SK-N-SH (cell line): Measurements from ENCODE around the gene NTM. TPM values are rescaled to one million over a fixed set of nuclear protein-coding genes. Genes with fewer than 3 reads are reported as not detected.

Source experiments
- CTCF ChIA-PET: fragments of 300-600, 350-600 bp; formaldehyde crosslinking; extraction: SDS; loops from one replicate; lab custom pipeline; 2021; lab: Yijun Ruan, JAX
- POLR2A ChIA-PET: fragments of 350-600 bp; sonication (Branson Sonifier 250); formaldehyde crosslinking; extraction: SDS; loops from one replicate; lab custom pipeline; 2020; ENCODE audit warnings: antibody characterized with exemption, inconsistent platforms; lab: Yijun Ruan, JAX
- DNase-seq: peaks from one replicate; pipeline ENCODE4 v3.0.0; 2012
- H2AFZ ChIP-seq: fragments of 200-600 bp; sonication (generic); 2 replicates; pipeline ENCODE4 v1.8.1; 2016; ENCODE audit warnings: antibody characterized with exemption, mild to moderate bottlenecking, low read depth
- H3F3A ChIP-seq: fragments of 200-600 bp; sonication (generic); replicated peaks from 2 replicates; pipeline ENCODE3; 2016; ENCODE audit warnings: antibody characterized with exemption, mild to moderate bottlenecking; ENCODE audit not compliant: insufficient read depth
- H3K27ac ChIP-seq, 2 experiments: fragments of 200-500 bp in 1 of 2; fragments of 200-600 bp in 1 of 2; sonication (Bioruptor generic) in 1 of 2; sonication (generic), shearing (Covaris generic) in 1 of 2; 2 replicates each; pipeline versions ENCODE4 v1.5.1 to v1.6.1; 2014 to 2016; ENCODE audit warnings: low read depth in 2 of 2, inconsistent platforms in 1 of 2, low read length in 1 of 2, mild to moderate bottlenecking in 1 of 2, mixed read lengths in 1 of 2
- H3K27me3 ChIP-seq: fragments of 200-600 bp; sonication (generic), shearing (Covaris generic); 2 replicates; pipeline ENCODE4 v1.6.1; 2016; ENCODE audit warnings: mixed run types; ENCODE audit not compliant: insufficient read depth
- H3K36me3 ChIP-seq, 2 experiments: fragments of 200-500 bp in 1 of 2; fragments of 200-600 bp in 1 of 2; sonication (Bioruptor generic) in 1 of 2; sonication (generic) in 1 of 2; replicated peaks in 1 of 2; 2 replicates each; pipeline versions ENCODE3 to v1.5.1; 2014 to 2016; ENCODE audit warnings: low read length in 1 of 2, mild to moderate bottlenecking in 1 of 2; ENCODE audit not compliant: insufficient read depth in 2 of 2, control insufficient read depth in 1 of 2
- H3K4me1 ChIP-seq, 2 experiments: fragments of 200-500 bp in 1 of 2; fragments of 200-600 bp in 1 of 2; sonication (Bioruptor generic) in 1 of 2; sonication (generic), shearing (Covaris generic) in 1 of 2; 2 replicates each; pipeline versions ENCODE4 v1.5.1 to v1.6.1; 2014 to 2016; ENCODE audit warnings: low read depth in 1 of 2, low read length in 1 of 2, mixed run types in 1 of 2; ENCODE audit not compliant: insufficient read depth in 2 of 2, control insufficient read depth in 1 of 2
- H3K4me2 ChIP-seq: fragments of 200-600 bp; sonication (generic), shearing (Covaris generic); 2 replicates; pipeline ENCODE4 v1.6.1; 2017; ENCODE audit warnings: mixed run types
- H3K4me3 ChIP-seq, 2 experiments: fragments of 200-500 bp in 1 of 2; fragments of 200-600 bp in 1 of 2; sonication (Bioruptor generic) in 1 of 2; sonication (generic), shearing (Covaris generic) in 1 of 2; 2 replicates each; pipeline versions ENCODE4 v1.5.1 to v1.8.1; 2014 to 2016; ENCODE audit warnings: low read depth in 2 of 2, inconsistent platforms in 1 of 2, low read length in 1 of 2, mild to moderate bottlenecking in 1 of 2, mixed read lengths in 1 of 2, moderate library complexity in 1 of 2
- H3K79me2 ChIP-seq: fragments of 200-600 bp; sonication (generic); 2 replicates; pipeline ENCODE4 v1.8.1; 2017; ENCODE audit warnings: mild to moderate bottlenecking; ENCODE audit not compliant: insufficient read depth
- H3K9ac ChIP-seq: fragments of 200-600 bp; sonication (generic); 2 replicates; pipeline ENCODE4 v1.6.1; 2017; ENCODE audit warnings: mixed run types
- H3K9me2 ChIP-seq: fragments of 200-600 bp; sonication (generic); 2 replicates; pipeline ENCODE4 v1.6.1; 2017; ENCODE audit warnings: mixed run types
- H3K9me3 ChIP-seq: fragments of 200-600 bp; sonication (generic); 2 replicates; pipeline ENCODE4 v1.6.1; 2017; ENCODE audit warnings: mixed run types, mild to moderate bottlenecking, moderate library complexity
- H4K20me1 ChIP-seq: fragments of 200-600 bp; sonication (generic); 2 replicates; pipeline ENCODE4 v1.6.1; 2017; ENCODE audit warnings: mild to moderate bottlenecking, mixed run types; ENCODE audit not compliant: insufficient read depth
- ELF1 ChIP-seq: IDR thresholded peaks from 2 replicates; pipeline ENCODE4 v1.4.0; 2012
- FOSL2 ChIP-seq: IDR thresholded peaks from 2 replicates; pipeline ENCODE4 v1.4.0; 2012; ENCODE audit warnings: low read depth, mild to moderate bottlenecking, moderate library complexity, borderline replicate concordance
- JUND ChIP-seq: IDR thresholded peaks from 2 replicates; pipeline ENCODE4 v1.4.0; 2012
- NFIC ChIP-seq: IDR thresholded peaks from 2 replicates; pipeline ENCODE4 v1.4.0; 2012; ENCODE audit warnings: borderline replicate concordance
- POLR2AphosphoS5 ChIP-seq: IDR thresholded peaks from 2 replicates; pipeline ENCODE4 v1.6.1; 2012; ENCODE audit warnings: low read depth, low read length
- RFX5 ChIP-seq: IDR thresholded peaks from 2 replicates; pipeline ENCODE4 v1.6.1; 2012; ENCODE audit warnings: mild to moderate bottlenecking, improper control_type of control experiment, low read length
- SMC3 ChIP-seq: IDR thresholded peaks from 2 replicates; pipeline ENCODE4 v1.6.1; 2012; ENCODE audit warnings: low read depth, low read length, improper control_type of control experiment
- TCF12 ChIP-seq: IDR thresholded peaks from 2 replicates; pipeline ENCODE4 v1.4.0; 2012
- WGBS: methylation state at CpG from one replicate; pipeline ENCODE4 v1.1.6; 2017; ENCODE audit warnings: low lambda C conversion rate; 5-methylcytosine and 5-hydroxymethylcytosine counted together
- polyA plus RNA-seq, 3 experiments: library from polyadenylated mRNA; depleted of rRNA; stranded (reverse); fragments of >200 nt; gene quantifications; 2 replicates each; pipeline ENCODE4 v1.2.3, GENCODE V29; 2012
- TF ChIP-seq, protein P1 (sequence below): IDR thresholded peaks from 2 replicates; pipeline ENCODE4 v1.4.0; 2012; ENCODE audit warnings: low read depth, borderline replicate concordance
- TF ChIP-seq, protein P2 (sequence below): IDR thresholded peaks from 2 replicates; pipeline ENCODE4 v1.6.1; 2012; ENCODE audit warnings: mild to moderate bottlenecking, low read depth, low read length, moderate library complexity
- TF ChIP-seq, protein P3 (sequence below): fragments of 150-350 bp; IDR thresholded peaks from 2 replicates; pipeline ENCODE4 v1.6.1; 2017; ENCODE audit warnings: antibody characterized with exemption, low read length, low read depth, borderline replicate concordance

The NTM gene
- polyA plus RNA-seq, 1 of the 3 experiments (the other 2 are of a cell fraction), result 20.0 TPM

DNA sequence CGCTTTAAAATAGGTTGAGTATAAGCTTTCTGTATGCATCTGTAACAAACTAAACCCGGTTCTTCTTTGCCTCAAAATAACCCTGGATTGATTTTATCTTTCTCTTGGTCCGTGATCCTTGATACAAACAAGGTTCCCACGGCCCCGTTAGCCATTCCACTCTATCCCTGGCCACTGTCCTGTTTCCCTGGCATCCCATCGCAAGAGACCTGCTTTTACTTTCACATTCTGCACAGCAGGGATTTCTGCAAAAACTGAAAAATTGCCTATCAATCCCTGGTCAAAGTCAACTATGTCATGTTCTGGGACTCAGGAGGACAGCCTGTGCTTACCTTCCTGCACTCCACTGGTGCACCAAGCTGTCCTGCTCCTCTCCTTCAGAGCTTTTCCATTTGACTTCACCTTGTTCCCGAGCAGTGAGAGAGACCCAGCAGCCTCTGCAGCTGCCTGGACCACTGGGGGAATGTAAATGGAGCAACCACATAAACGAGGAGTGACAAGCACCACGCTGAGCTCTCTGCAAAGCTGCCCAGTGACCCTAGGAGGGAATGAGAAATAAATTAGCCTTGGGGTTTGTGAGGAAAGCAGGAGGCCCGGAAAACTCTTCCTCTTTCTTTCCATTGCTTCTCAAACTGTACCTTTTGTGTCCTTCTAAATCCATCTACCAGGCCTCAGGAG is 175.9 kb downstream of the NTM start:
- Histone ChIP-seq H3K27me3 (no peaks in the 10 kb centered on the region), H3K9ac (no peak overlapping the region), H3K4me1 (no peaks in the 10 kb centered on the region), H2AFZ (no peak overlapping the region), H3K9me2 (no peaks in the 10 kb centered on the region), H3K4me2 (no peak overlapping the region), H3K9me3 (no peaks in the 10 kb centered on the region), H3K27ac (no peak overlapping the region), H4K20me1 (no peaks in the 10 kb centered on the region), H3K4me3 (no peak overlapping the region), H3K36me3 (no peaks in the 10 kb centered on the region), H3F3A (no peaks in the 10 kb centered on the region), H3K79me2 (no peaks in the 10 kb centered on the region)
- CTCF ChIA-PET, result no interaction called here
- no peak for DNase-seq
- whole genome bisulfite sequencing, result 22% methylated on average over 10 of the region's 10 CpGs
- POLR2A ChIA-PET, result no interaction called here
- TF ChIP-seq NFIC (no peak), JUND (no peak), TCF12 (no peak), FOSL2 (no peak), POLR2AphosphoS5 (no peak), SMC3 (no peak), RFX5 (no peak), ELF1 (no peak)
- TF ChIP-seq, protein P1, sequence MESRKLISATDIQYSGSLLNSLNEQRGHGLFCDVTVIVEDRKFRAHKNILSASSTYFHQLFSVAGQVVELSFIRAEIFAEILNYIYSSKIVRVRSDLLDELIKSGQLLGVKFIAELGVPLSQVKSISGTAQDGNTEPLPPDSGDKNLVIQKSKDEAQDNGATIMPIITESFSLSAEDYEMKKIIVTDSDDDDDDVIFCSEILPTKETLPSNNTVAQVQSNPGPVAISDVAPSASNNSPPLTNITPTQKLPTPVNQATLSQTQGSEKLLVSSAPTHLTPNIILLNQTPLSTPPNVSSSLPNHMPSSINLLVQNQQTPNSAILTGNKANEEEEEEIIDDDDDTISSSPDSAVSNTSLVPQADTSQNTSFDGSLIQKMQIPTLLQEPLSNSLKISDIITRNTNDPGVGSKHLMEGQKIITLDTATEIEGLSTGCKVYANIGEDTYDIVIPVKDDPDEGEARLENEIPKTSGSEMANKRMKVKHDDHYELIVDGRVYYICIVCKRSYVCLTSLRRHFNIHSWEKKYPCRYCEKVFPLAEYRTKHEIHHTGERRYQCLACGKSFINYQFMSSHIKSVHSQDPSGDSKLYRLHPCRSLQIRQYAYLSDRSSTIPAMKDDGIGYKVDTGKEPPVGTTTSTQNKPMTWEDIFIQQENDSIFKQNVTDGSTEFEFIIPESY, result no peak
- TF ChIP-seq, protein P2, sequence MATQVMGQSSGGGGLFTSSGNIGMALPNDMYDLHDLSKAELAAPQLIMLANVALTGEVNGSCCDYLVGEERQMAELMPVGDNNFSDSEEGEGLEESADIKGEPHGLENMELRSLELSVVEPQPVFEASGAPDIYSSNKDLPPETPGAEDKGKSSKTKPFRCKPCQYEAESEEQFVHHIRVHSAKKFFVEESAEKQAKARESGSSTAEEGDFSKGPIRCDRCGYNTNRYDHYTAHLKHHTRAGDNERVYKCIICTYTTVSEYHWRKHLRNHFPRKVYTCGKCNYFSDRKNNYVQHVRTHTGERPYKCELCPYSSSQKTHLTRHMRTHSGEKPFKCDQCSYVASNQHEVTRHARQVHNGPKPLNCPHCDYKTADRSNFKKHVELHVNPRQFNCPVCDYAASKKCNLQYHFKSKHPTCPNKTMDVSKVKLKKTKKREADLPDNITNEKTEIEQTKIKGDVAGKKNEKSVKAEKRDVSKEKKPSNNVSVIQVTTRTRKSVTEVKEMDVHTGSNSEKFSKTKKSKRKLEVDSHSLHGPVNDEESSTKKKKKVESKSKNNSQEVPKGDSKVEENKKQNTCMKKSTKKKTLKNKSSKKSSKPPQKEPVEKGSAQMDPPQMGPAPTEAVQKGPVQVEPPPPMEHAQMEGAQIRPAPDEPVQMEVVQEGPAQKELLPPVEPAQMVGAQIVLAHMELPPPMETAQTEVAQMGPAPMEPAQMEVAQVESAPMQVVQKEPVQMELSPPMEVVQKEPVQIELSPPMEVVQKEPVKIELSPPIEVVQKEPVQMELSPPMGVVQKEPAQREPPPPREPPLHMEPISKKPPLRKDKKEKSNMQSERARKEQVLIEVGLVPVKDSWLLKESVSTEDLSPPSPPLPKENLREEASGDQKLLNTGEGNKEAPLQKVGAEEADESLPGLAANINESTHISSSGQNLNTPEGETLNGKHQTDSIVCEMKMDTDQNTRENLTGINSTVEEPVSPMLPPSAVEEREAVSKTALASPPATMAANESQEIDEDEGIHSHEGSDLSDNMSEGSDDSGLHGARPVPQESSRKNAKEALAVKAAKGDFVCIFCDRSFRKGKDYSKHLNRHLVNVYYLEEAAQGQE, result no peak
- TF ChIP-seq, protein P3, sequence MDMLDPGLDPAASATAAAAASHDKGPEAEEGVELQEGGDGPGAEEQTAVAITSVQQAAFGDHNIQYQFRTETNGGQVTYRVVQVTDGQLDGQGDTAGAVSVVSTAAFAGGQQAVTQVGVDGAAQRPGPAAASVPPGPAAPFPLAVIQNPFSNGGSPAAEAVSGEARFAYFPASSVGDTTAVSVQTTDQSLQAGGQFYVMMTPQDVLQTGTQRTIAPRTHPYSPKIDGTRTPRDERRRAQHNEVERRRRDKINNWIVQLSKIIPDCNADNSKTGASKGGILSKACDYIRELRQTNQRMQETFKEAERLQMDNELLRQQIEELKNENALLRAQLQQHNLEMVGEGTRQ, result no peak
